GM19324 (cell line): Measurements from ENCODE around the gene S100A5.
"Not testable (repeated sequence)": the region's sequence is repeated elsewhere in the genome, so short reads cannot be mapped to it uniquely, and the experiment has no call there.

Experiments used
- ATAC-seq: cut with Tn5 transposase; IDR thresholded peaks from one replicate; pipeline ENCODE4 v1.9.1; 2021; ENCODE audit warnings: mild to moderate bottlenecking, moderate library complexity; ENCODE audit not compliant: unreplicated experiment, low FRiP score

Gene S100A5

GRCh38 chr1:153567621-153568366, 27.1 kb upstream of the S100A5 start:
- ATAC-seq = no peak

GRCh38 chr1:153566414-153567371, 26.0 kb upstream of the S100A5 start:
- no peak for ATAC-seq

- no peak for ATAC-seq
These were observed 25.0 kb upstream of the S100A5 start, which contains the start of gene S100A2 for GRCh38 chr1:153565529-153566374. Gene S100A2, minus strand, starts transcription at chr1:153565844. Its CDS starts 1,967 bp downstream, at chr1:153563877.

GRCh38 chr1:153563991-153564390, 23.3 kb upstream of the S100A5 start:
- ATAC-seq = no peak

GRCh38 chr1:153563483-153563901, 22.8 kb upstream of the S100A5 start:
- no peak for ATAC-seq

- not testable (repeated sequence) for ATAC-seq
These were observed 21.3 kb upstream of the S100A5 start for GRCh38 chr1:153562021-153562420.

- ATAC-seq = no peak
These were observed 20.8 kb upstream of the S100A5 start for GRCh38 chr1:153561466-153561985.

- ATAC-seq = no peak
These were observed 20.2 kb upstream of the S100A5 start for GRCh38 chr1:153560771-153561465.

GRCh38 chr1:153560241-153560640, 19.5 kb upstream of the S100A5 start:
- ATAC-seq = no peak

- no peak for ATAC-seq
These were observed 17.1 kb upstream of the S100A5 start for GRCh38 chr1:153557877-153558276.

- no peak for ATAC-seq
These were observed 15.6 kb upstream of the S100A5 start for GRCh38 chr1:153556348-153556747.

GRCh38 chr1:153553830-153554541, 13.3 kb upstream of the S100A5 start:
- no peak for ATAC-seq

- no peak for ATAC-seq
These were observed 12.4 kb upstream of the S100A5 start for GRCh38 chr1:153553096-153553495.

GRCh38 chr1:153552335-153552734, 11.6 kb upstream of the S100A5 start:
- no peak for ATAC-seq

- no peak for ATAC-seq
These were observed 10.2 kb upstream of the S100A5 start for GRCh38 chr1:153550827-153551500.

- ATAC-seq = no peak
These were observed 9.6 kb upstream of the S100A5 start for GRCh38 chr1:153550398-153550758.

- ATAC-seq = no peak
These were observed 9.1 kb upstream of the S100A5 start for GRCh38 chr1:153549741-153550397.
